ENCODE data around the gene NECAP2. TPM values are rescaled to one million over a fixed set of nuclear protein-coding genes. Genes with fewer than 3 reads are reported as not detected.
A peak's percentile ranks its signal among the peaks of the same experiment; 100 is the strongest.
"Not testable (repeated sequence)": the region's sequence is repeated elsewhere in the genome, so short reads cannot be mapped to it uniquely, and the experiment has no call there.

The NECAP2 gene
- total RNA-seq, 1 donor from 2014 or later, result 76.8 TPM

DNA sequence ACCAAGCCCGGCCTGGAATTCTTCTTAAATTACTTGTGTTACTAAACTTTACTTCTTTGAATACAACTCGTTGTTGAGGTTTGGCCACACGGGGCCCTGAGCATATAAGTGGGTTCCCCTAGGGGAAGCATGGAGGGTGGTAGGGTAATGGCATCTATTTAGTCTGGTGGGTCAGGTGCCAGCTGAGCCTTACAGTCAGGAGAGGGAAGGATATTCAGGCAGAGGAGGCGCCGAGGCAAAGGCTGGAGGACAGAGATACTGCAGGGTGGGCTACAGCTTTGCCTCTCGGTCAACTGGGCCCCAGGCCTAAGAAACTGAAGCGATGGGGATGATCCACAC lies 424 bp upstream of the NECAP2 start:
- Mint-ChIP-seq H3K27me3 (no peaks in the 10 kb centered on the region), H3K4me1 (peaks cover 24% of the 10 kb centered on the region), H3K36me3 (ENCODE audit: low read depth) (peaks cover 26% of the 10 kb centered on the region), H3K27ac (peak overlapping the region; percentile 92), H3K4me3 (peak overlapping the region; percentile 93), H3K9me3 (no peaks in the 10 kb centered on the region)
- intact Hi-C loops (cut with micrococcal nuclease), result loop anchor here (1.0 to 5.0 kb wide), 4 partner anchors 19 to 88 kb away; partner anchors contain the start of genes FBXO42 and SZRD1
- no peak for DNase-seq

DNA sequence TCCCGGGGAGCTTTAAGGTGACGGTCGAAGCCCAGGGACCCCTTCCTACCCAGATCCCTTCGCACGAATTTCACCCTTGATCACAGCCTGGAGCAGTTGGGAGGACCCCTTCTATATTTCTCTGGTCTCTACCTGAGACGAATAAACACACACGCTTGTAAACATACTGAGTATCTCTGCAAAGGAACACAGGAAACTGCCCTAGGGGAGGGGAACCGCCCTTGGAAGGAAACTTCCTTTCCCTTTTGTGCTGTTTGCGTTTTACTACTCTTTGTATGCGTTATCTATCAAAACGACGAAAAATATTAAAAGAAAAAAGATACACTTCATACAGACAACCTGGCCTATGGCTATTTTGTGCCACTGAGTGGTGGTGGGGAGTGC lies 750 bp downstream of the NECAP2 start:
- intact Hi-C loops (cut with micrococcal nuclease), result loop anchor here (2.0 to 5.0 kb wide), 2 partner anchors 56 to 74 kb away; partner anchors contain the start of gene SZRD1
- peak overlapping the region; percentile 93 for H3K4me3 Mint-ChIP-seq
- H3K9me3 Mint-ChIP-seq, result no peaks in the 10 kb centered on the region
- H3K36me3 Mint-ChIP-seq (ENCODE audit: low read depth), result peaks cover 32% of the 10 kb centered on the region
- no peaks in the 10 kb centered on the region for H3K27me3 Mint-ChIP-seq
- peaks cover 24% of the 10 kb centered on the region for H3K4me1 Mint-ChIP-seq
- H3K27ac Mint-ChIP-seq, result peak overlapping the region; percentile 92
- DNase-seq, result no peak

DNA sequence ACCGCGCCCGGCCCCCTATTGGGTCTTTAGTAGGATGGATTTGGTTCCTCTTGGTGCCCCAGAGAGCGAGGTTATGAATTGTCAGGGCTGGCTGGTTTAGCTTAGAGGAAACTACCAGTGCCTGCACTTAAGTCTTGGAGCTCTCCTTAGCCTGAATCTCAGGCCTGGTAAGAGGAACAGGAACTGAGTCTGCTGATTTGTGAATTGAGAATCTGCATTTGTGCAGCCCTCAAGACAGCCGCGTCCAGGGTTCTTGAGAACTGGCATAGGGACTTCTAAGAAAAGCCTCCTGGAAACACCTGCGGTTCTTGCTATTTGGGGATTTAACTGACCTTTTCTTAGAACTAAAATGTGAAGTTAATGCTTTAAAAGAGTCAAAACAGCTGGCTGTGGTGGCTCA lies 1.7 kb downstream of the NECAP2 start:
- intact Hi-C loops (cut with micrococcal nuclease), result loop anchor here (5.0 kb wide), 1 partner anchor 55 kb away; no protein-coding TSS in a partner anchor
- Mint-ChIP-seq H3K36me3 (ENCODE audit: low read depth) (peaks cover 36% of the 10 kb centered on the region), H3K27me3 (no peaks in the 10 kb centered on the region), H3K27ac (peak overlapping the region; percentile 37), H3K4me3 (peak overlapping the region; percentile 93), H3K4me1 (peaks cover 25% of the 10 kb centered on the region), H3K9me3 (no peaks in the 10 kb centered on the region)
- peak; percentile 64 for DNase-seq

DNA sequence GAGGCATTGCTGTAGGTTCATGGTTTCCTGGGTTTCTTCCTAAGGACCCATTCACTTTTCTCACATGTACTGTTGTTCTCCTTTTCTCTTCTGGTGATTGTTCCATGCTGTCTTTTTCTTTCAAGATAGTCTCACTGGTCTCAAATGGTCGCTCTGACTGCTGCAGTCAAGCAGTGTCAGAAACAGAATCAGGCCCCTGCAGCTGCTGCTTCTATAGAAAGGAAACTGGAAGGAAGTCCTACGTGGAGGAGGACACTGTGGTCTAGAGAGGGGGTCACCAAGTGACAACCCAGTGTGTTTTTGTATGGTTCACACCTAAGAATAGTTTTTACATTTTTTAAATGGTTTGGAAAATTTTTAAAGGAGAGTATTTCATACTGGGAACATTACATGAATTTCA lies 2.4 kb downstream of the NECAP2 start:
- Mint-ChIP-seq H3K27me3 (no peaks in the 10 kb centered on the region), H3K9me3 (no peaks in the 10 kb centered on the region), H3K27ac (peak overlapping the region; percentile 65), H3K36me3 (ENCODE audit: low read depth) (peaks cover 42% of the 10 kb centered on the region), H3K4me1 (peaks cover 26% of the 10 kb centered on the region), H3K4me3 (peak overlapping the region; percentile 93)
- no peak for DNase-seq
- intact Hi-C loops (cut with micrococcal nuclease), result loop anchor here (5.0 kb wide), 1 partner anchor 54 kb away; no protein-coding TSS in a partner anchor

DNA sequence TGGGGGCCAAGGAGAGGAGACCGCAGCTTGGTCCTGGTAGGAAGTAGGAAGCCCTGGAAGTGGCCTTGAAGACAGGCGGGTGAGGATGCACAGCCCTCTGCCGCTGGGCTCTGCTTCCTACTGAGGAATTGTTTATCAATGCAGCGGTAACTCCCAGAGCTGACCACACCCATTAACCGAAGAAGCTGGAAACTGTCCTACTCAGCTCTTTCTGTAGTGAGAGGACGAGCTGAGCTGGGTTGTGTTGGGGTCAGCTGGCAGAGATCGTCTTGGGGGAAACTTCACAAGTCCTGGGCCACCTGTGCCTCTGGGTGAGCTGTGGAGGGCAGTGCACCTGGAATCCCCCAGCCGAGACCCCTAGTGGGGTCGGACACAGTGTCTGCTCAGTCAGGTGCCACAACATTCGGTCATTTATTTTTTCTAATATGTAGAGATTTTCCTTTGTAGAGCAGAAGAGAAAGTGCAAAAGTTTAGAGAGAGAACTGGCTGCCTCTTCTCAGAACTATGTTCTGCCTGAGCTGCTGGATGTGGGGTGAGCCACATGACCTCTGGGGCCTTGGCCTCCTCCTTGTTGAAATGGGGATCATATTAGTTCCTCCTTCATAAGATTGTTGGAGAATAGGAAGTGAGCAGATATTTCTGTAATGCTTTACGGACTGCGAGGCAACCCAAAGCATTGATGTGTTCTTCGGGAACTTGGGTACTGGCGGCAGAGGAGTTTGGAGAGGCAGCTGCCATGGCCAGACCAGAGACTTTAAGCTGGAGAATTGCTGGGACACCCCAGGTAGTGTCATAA lies 3.6 kb downstream of the NECAP2 start:
- peak overlapping the region; percentile 61 for H3K27ac Mint-ChIP-seq
- no peaks in the 10 kb centered on the region for H3K27me3 Mint-ChIP-seq
- intact Hi-C loops (cut with micrococcal nuclease), result loop anchor here (5.0 kb wide), 1 partner anchor 53 kb away; no protein-coding TSS in a partner anchor
- DNase-seq, result no peak
- H3K36me3 Mint-ChIP-seq (ENCODE audit: low read depth), result peaks cover 54% of the 10 kb centered on the region
- H3K4me1 Mint-ChIP-seq, result peaks cover 26% of the 10 kb centered on the region
- no peak overlapping the region for H3K4me3 Mint-ChIP-seq
- no peaks in the 10 kb centered on the region for H3K9me3 Mint-ChIP-seq

DNA sequence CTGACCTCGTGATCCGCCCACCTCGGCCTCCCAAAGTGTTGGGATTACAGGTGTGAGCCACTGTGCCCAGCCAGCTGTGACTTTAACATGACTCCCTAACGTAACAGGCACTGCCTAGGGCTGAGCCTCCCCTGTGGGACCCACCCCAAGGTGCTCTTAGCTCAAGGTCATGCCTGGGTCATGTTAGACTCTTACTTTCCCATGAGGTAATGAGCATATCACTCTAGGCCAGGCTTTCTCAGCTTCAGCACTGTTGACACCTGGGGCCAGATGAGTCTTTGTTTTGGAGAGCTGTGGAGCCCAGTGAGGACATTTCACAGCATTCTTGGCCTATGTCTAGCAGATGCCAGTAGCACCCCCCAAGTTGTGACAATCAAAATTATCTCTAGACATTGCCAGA lies 4.5 kb downstream of the NECAP2 start:
- Mint-ChIP-seq H3K4me1 (peaks cover 33% of the 10 kb centered on the region), H3K4me3 (no peak overlapping the region), H3K36me3 (ENCODE audit: low read depth) (peaks cover 63% of the 10 kb centered on the region), H3K27me3 (no peaks in the 10 kb centered on the region), H3K9me3 (no peaks in the 10 kb centered on the region), H3K27ac (no peak overlapping the region)
- no peak for DNase-seq
- intact Hi-C loops (cut with micrococcal nuclease), result no loop called here

DNA sequence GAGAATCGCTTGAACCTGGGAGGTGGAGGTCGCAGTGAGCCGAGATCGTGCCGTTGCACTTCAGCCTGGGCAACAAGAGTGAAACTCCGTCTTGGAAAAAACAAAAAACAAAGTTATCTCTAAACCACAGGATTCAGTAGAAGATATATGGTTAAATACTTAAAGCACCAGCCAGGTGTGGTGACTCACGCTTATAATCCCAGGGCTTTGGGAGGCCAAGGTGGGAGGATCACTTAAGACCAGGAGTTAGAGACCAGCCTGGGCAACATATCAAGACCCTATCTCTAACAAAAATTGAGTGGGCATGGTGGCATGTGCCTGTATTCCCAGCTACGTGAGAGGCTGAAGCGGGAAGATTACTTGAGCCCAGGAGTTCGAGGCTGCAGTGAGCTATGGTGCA lies 5.6 kb downstream of the NECAP2 start:
- no peak overlapping the region for H3K4me3 Mint-ChIP-seq
- intact Hi-C loops (cut with micrococcal nuclease), result no loop called here
- DNase-seq, result no peak
- no peaks in the 10 kb centered on the region for H3K9me3 Mint-ChIP-seq
- H3K27me3 Mint-ChIP-seq, result no peaks in the 10 kb centered on the region
- H3K36me3 Mint-ChIP-seq (ENCODE audit: low read depth), result peaks cover 67% of the 10 kb centered on the region
- peaks cover 33% of the 10 kb centered on the region for H3K4me1 Mint-ChIP-seq
- H3K27ac Mint-ChIP-seq, result no peak overlapping the region

DNA sequence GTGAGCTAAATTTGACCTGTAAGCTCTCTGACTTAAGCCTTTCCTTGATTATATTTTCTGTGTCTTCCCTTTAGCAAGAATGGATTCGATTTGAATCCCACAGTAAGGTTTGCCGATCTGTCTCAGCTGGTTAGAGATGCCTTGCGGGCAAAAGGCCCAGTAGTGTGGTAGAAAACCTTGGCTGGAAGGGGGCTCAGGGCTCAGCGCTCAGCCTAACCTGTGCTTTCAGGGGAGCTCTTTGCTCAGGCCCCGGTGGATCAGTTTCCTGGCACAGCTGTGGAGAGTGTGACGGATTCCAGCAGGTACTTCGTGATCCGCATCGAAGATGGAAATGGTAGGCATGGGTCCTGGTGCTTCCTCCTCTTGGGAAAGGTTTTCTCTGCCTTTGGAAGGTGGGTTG lies 7.1 kb downstream of the NECAP2 start:
- peaks cover 75% of the 10 kb centered on the region for H3K36me3 Mint-ChIP-seq (ENCODE audit: low read depth)
- H3K27me3 Mint-ChIP-seq, result no peaks in the 10 kb centered on the region
- peaks cover 27% of the 10 kb centered on the region for H3K4me1 Mint-ChIP-seq
- no peaks in the 10 kb centered on the region for H3K9me3 Mint-ChIP-seq
- intact Hi-C loops (cut with micrococcal nuclease), result no loop called here
- H3K27ac Mint-ChIP-seq, result no peak overlapping the region
- H3K4me3 Mint-ChIP-seq, result no peak overlapping the region
- DNase-seq, result no peak

DNA sequence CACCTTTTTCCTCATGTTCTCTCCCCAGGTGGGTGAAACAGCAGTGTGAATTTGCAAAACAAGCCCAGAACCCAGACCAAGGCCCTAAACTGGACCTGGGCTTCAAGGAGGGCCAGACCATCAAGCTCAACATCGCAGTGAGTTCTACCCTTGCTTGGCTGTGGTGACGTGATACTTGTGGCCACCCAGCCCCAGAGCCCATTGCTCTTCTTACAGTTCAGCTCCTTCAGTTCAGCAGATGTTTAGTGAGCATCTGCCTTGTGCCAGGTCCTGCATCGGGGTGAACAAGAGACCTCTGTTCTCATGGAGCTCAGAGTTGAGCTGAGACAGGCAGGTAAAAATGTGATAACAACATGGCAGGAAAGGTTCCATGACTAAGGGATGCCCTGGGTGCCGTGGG lies 8.5 kb downstream of the NECAP2 start:
- Mint-ChIP-seq H3K4me1 (peaks cover 20% of the 10 kb centered on the region), H3K4me3 (no peak overlapping the region), H3K27ac (peak overlapping the region; percentile 39)

DNA sequence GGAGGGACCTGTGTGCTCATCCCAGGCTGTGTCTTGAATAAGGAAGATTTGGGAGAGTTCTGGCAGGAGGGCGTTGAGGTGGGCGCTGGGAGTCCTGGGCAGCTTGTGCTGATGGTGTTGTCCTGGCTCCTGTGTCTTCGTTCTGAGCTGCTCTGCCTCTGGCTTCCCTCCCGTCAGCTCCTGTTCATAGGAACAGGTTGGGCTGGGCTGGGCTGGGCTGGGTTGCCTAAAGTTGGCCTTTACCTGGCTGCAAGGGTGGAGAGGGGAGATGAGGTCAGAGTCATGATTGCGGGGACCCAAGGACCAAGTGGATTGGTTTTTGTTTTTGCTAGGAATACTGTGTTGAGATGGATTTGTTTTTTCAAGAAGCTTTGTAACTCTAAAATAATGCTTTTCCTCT lies 9.1 kb downstream of the NECAP2 start:
- Mint-ChIP-seq H3K36me3 (ENCODE audit: low read depth) (peaks cover 70% of the 10 kb centered on the region), H3K9me3 (no peaks in the 10 kb centered on the region)

More for the DNA sequence above, 8.5 kb downstream of the NECAP2 start:
- Mint-ChIP-seq H3K36me3 (ENCODE audit: low read depth) (peaks cover 72% of the 10 kb centered on the region), H3K9me3 (no peaks in the 10 kb centered on the region), H3K27me3 (no peaks in the 10 kb centered on the region)
- DNase-seq, result no peak
- intact Hi-C loops (cut with micrococcal nuclease), result no loop called here

DNA sequence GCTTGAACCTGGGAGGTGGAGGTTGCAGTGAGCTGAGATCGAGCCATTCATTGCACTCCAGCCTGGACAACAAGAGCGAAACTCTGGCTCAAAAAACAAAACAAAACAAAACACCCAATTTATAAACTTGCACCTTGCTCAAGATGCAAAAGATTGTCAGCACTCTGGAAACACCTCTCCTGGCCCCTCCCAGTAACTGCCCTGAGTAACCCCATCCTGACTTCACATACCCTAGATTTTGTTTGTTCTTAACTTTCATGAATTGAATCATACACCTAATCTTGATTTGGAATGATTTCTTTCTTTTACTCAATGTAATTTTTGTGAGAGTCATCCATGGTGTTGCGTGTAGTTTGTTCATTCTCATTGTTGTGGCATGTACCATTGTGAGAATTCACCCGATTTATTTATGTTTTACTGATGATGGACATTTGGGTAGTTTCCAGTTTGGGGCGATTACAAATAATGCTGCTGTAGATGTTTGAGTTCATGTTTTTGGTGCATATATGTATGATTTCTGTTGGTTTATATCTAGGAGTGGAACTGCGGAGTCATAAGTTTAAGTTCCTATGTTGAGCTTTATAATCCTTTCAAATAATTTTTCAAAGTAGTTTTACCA lies 10.4 kb downstream of the NECAP2 start:
- H3K4me3 Mint-ChIP-seq, result no peak overlapping the region
- no peaks in the 10 kb centered on the region for H3K27me3 Mint-ChIP-seq
- intact Hi-C loops (cut with micrococcal nuclease), result no loop called here
- DNase-seq, result no peak
- H3K9me3 Mint-ChIP-seq, result no peaks in the 10 kb centered on the region
- H3K36me3 Mint-ChIP-seq (ENCODE audit: low read depth), result peaks cover 74% of the 10 kb centered on the region
- no peak overlapping the region for H3K27ac Mint-ChIP-seq
- H3K4me1 Mint-ChIP-seq, result peaks cover 17% of the 10 kb centered on the region

More for the DNA sequence above, 9.1 kb downstream of the NECAP2 start:
- no peaks in the 10 kb centered on the region for H3K27me3 Mint-ChIP-seq
- H3K4me3 Mint-ChIP-seq, result no peak overlapping the region
- H3K4me1 Mint-ChIP-seq, result peaks cover 17% of the 10 kb centered on the region
- intact Hi-C loops (cut with micrococcal nuclease), result no loop called here
- H3K27ac Mint-ChIP-seq, result peak overlapping the region; percentile 39
- no peak for DNase-seq

DNA sequence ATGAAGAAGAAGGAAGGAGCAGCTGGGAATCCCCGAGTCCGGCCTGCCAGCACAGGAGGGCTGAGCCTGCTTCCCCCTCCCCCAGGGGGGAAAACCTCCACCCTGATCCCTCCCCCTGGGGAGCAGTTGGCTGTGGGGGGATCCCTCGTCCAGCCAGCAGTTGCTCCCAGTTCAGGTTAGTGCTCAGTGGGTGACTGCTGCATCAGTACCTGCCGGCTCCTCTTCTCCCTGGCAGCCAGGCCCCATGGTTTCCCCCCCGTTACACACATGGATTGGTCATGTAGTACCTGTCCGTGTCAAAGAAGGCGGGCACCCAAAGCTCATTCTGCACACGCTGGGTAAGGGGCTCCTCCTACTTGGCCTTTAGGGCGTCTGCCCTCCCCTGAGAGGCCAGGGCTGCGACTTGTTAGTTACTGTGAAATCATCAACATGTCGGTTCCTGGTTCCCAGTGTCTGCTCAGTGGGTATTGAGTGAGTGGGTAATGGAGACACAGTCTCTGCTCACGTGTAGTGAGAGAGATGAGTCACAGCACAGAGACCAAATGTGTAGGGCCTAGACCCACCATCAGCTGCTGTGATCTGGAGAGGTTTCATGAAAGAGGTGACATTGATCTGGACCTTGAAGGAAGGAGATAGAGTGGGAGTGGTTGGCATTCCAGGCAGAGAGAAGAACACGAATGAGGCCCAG lies 11.5 kb downstream of the NECAP2 start:
- intact Hi-C loops (cut with micrococcal nuclease), result no loop called here
- Mint-ChIP-seq H3K9me3 (no peaks in the 10 kb centered on the region), H3K27me3 (no peaks in the 10 kb centered on the region), H3K4me3 (no peak overlapping the region), H3K36me3 (ENCODE audit: low read depth) (peaks cover 77% of the 10 kb centered on the region), H3K27ac (no peak overlapping the region), H3K4me1 (peaks cover 17% of the 10 kb centered on the region)
- no peak for DNase-seq

DNA sequence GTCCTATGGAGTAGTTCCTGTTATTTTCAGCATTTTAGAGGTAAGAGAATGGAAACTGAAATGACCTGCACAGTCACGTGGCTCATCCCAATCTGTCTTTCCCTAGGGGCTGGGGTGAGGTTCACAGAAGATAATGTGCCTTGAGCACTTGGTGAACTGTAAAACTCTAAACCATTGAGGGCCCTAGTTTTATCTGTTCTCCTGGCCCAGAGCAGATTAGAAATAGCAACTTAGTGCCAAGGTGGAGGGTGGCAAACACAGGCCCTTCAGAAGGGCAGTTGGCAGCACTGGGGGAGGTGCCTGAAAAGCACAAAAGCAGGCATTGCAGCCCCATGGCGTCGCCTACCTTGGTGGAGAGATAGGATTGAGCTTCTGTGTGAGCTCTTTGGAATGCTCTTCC lies 14.4 kb downstream of the NECAP2 start:
- intact Hi-C loops (cut with micrococcal nuclease); H3K4me3 Mint-ChIP-seq; DNase-seq; H3K4me1 Mint-ChIP-seq; H3K27me3 Mint-ChIP-seq; H3K27ac Mint-ChIP-seq; H3K9me3 Mint-ChIP-seq: not testable (repeated sequence)
- peaks cover 62% of the 10 kb centered on the region for H3K36me3 Mint-ChIP-seq (ENCODE audit: low read depth)

DNA sequence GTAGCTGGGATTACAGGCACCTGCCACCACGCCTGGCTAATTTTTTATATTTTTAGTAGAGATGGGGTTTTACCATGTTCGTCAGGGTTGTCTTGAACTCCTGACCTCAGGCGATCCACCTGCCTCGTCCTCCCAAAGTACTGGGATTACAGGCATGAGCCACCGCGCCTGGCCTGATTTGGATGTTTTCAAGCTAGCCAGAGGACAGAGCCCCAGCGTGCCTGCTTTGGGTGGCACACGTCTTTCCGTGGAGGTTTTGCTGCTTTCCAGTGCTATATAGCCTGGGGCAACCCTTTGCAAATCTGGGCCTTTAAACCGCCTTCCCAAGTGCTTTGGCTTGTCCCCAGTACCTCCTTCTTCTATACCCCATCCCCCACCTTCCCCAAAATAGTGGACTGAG lies 15.6 kb downstream of the NECAP2 start:
- H3K27me3 Mint-ChIP-seq; H3K9me3 Mint-ChIP-seq; H3K4me3 Mint-ChIP-seq; H3K27ac Mint-ChIP-seq; H3K4me1 Mint-ChIP-seq; intact Hi-C loops (cut with micrococcal nuclease); DNase-seq: not testable (repeated sequence)
- H3K36me3 Mint-ChIP-seq (ENCODE audit: low read depth), result peaks cover 63% of the 10 kb centered on the region
